A673 (cell line): ENCODE measurements around the gene AURKA. TPM values are rescaled to one million over a fixed set of nuclear protein-coding genes. Genes with fewer than 3 reads are reported as not detected.
"Not testable (repeated sequence)": the region's sequence is repeated elsewhere in the genome, so short reads cannot be mapped to it uniquely, and the experiment has no call there.

Source experiments
- BruUV-seq: library from RNA; stranded (reverse); fragments of 400-500 nt; replicated peaks from 2 replicates; lab custom pipeline; 2021; lab: Mats Ljungman, UMichigan
- CTCF ChIA-PET: fragments of 300-600 bp; sonication (Branson Sonifier 250); formaldehyde crosslinking; loops from one replicate; lab custom pipeline; 2022; ENCODE audit warnings: antibody characterized with exemption; lab: Charles Lee
- POLR2A ChIA-PET: fragments of 300-600 bp; sonication (Branson Sonifier 250); formaldehyde crosslinking; loops from one replicate; lab custom pipeline; 2022; ENCODE audit warnings: antibody characterized with exemption; ENCODE audit not compliant: low non-redundant PET; lab: Charles Lee
- DNase-seq: peaks from one replicate; pipeline ENCODE4 v3.0.0-alpha.2; 2015; ENCODE audit warnings: low spot score
- H3K27ac ChIP-seq: fragments of 200-600 bp; sonication (generic); 2 replicates; pipeline ENCODE4 v1.5.1; 2016; ENCODE audit warnings: mixed run types, low read depth, mild to moderate bottlenecking, mixed read lengths, antibody characterized with exemption, low read length; ENCODE audit not compliant: poor library complexity, severe bottlenecking
- H3K27me3 ChIP-seq: fragments of 200-600 bp; sonication (generic); replicated peaks from 2 replicates; pipeline ENCODE4 v1.6.1; 2017; ENCODE audit warnings: mixed run types, low read depth, mild to moderate bottlenecking, mixed read lengths, antibody characterized with exemption, low read length; ENCODE audit not compliant: insufficient read depth, poor library complexity
- H3K36me3 ChIP-seq: fragments of 200-600 bp; sonication (generic); 2 replicates; pipeline ENCODE4 v1.6.1; 2016; ENCODE audit warnings: mixed run types, mild to moderate bottlenecking, mixed read lengths, antibody characterized with exemption, low read length; ENCODE audit not compliant: insufficient read depth, poor library complexity, severe bottlenecking
- H3K4me1 ChIP-seq: fragments of 200-600 bp; sonication (generic); 2 replicates; pipeline ENCODE4 v1.6.1; 2017; ENCODE audit warnings: mixed run types, mild to moderate bottlenecking, mixed read lengths, antibody characterized with exemption, low read length; ENCODE audit not compliant: insufficient read depth, poor library complexity, severe bottlenecking
- H3K4me3 ChIP-seq: fragments of 200-600 bp; sonication (generic); 2 replicates; pipeline ENCODE4 v1.5.1; 2016; ENCODE audit warnings: low read depth, mixed run types, mild to moderate bottlenecking, mixed read lengths, low read length; ENCODE audit not compliant: poor library complexity, severe bottlenecking
- H3K9me3 ChIP-seq: fragments of 200-600 bp; sonication (generic); 2 replicates; pipeline ENCODE4 v1.6.1; 2016; ENCODE audit warnings: mixed run types, low read depth, mild to moderate bottlenecking, mixed read lengths, antibody characterized with exemption, low read length; ENCODE audit not compliant: poor library complexity, severe bottlenecking
- CTCF ChIP-seq: fragments of 300-800, 200-600 bp; sonication (generic); conservative IDR thresholded peaks from 2 replicates; pipeline ENCODE4 v1.5.1; 2017; ENCODE audit warnings: low read depth, mild to moderate bottlenecking, antibody characterized with exemption, low read length, moderate library complexity, mixed read lengths
- EZH2 ChIP-seq: fragments of 200-600 bp; sonication (generic); IDR thresholded peaks from 2 replicates; pipeline ENCODE4 v1.6.1; 2017; ENCODE audit warnings: borderline replicate concordance, low read depth, mild to moderate bottlenecking, mixed read lengths, antibody characterized with exemption, low read length; ENCODE audit not compliant: poor library complexity, severe bottlenecking
- intact Hi-C: fragments of 100-400 bp; cut with micrococcal nuclease; formaldehyde crosslinking; loops from one replicate; pipeline ENCODE4 v1.10.0; 2022; ENCODE audit not compliant: unreplicated experiment
- total RNA-seq: library from RNA; stranded (reverse); gene quantifications from 2 replicates; pipeline ENCODE4 v1.2.3, GENCODE V29; 2021

Gene AURKA
- total RNA-seq, 1 experiment from 2014 or later: 105 TPM

- H3K27me3 ChIP-seq: no peaks in the 10 kb centered on the region
- BruUV-seq: no TSS peak
- ChIA-PET CTCF (no interaction called here), POLR2A (no interaction called here)
- no peak overlapping the region for H3K4me3 ChIP-seq
- TF ChIP-seq CTCF: no peak
- TF ChIP-seq EZH2: no peak
- H3K4me1 ChIP-seq: no peaks in the 10 kb centered on the region
- peak overlapping the region; percentile 27 for H3K27ac ChIP-seq
- intact Hi-C loops: no loop called here
- no peaks in the 10 kb centered on the region for H3K9me3 ChIP-seq
- DNase-seq: no peak
- H3K36me3 ChIP-seq: peaks cover 30% of the 10 kb centered on the region
Measured at GRCh38 chr20:56409956-56410355, 17.9 kb upstream of the AURKA start.

- H3K4me3 ChIP-seq: no peak overlapping the region
- no peaks in the 10 kb centered on the region for H3K27me3 ChIP-seq
- POLR2A ChIA-PET: no interaction called here
- H3K9me3 ChIP-seq: no peaks in the 10 kb centered on the region
- peak overlapping the region; percentile 27 for H3K27ac ChIP-seq
- H3K4me1 ChIP-seq: no peaks in the 10 kb centered on the region
- peaks cover 34% of the 10 kb centered on the region for H3K36me3 ChIP-seq
- DNase-seq: peak; percentile 50
- BruUV-seq: no TSS peak
- TF ChIP-seq CTCF: no peak
- TF ChIP-seq EZH2: no peak
- intact Hi-C loops: no loop called here
- CTCF ChIA-PET: no interaction called here
Measured at GRCh38 chr20:56409521-56409920, 17.5 kb upstream of the AURKA start.

GRCh38 chr20:56406910-56407309 lies 14.9 kb upstream of the AURKA start:
- TF ChIP-seq EZH2 (no peak), CTCF (no peak)
- Histone ChIP-seq H3K4me3 (no peak overlapping the region), H3K36me3 (peaks cover 59% of the 10 kb centered on the region), H3K27ac (no peak overlapping the region), H3K4me1 (no peaks in the 10 kb centered on the region), H3K9me3 (no peaks in the 10 kb centered on the region), H3K27me3 (no peaks in the 10 kb centered on the region)
- intact Hi-C loops: no loop called here
- ChIA-PET POLR2A (no interaction called here), CTCF (no interaction called here)
- no TSS peak for BruUV-seq
- DNase-seq: no peak

GRCh38 chr20:56405356-56405755 lies 13.3 kb upstream of the AURKA start:
- BruUV-seq, H3K4me3 ChIP-seq, H3K27me3 ChIP-seq, intact Hi-C loops, H3K4me1 ChIP-seq, CTCF ChIA-PET, H3K9me3 ChIP-seq, H3K27ac ChIP-seq, DNase-seq, POLR2A ChIA-PET: not testable (repeated sequence)
- H3K36me3 ChIP-seq: peaks cover 74% of the 10 kb centered on the region
